Esophagus muscularis mucosa (tissue), 4 donors: ENCODE measurements around the gene LDLRAD3. TPM values are rescaled to one million over a fixed set of nuclear protein-coding genes. Genes with fewer than 3 reads are reported as not detected.

Source experiments
- DNase-seq: peaks from one replicate; pipeline ENCODE4 v3.0.0-alpha.2; 2017; ENCODE audit errors: extremely low spot score
- H3K27ac ChIP-seq, 4 donors: fragments of 200-600 bp; sonication (generic); replicated peaks in 1 of 4; 1 replicate in 3 of 4; 2 replicates in 1 of 4; pipeline ENCODE4 v1.5.1; 2016 to 2019; ENCODE audit warnings: mild to moderate bottlenecking in 1 of 4
- H3K27me3 ChIP-seq, 4 donors: fragments of 200-600 bp; sonication (generic); one replicate each; pipeline versions ENCODE4 v1.5.1 to v1.6.0; 2016 to 2019
- H3K36me3 ChIP-seq, 4 donors: fragments of 200-600 bp; sonication (generic); one replicate each; pipeline ENCODE4 v1.5.1; 2016 to 2019
- H3K4me1 ChIP-seq, 4 donors: fragments of 200-600 bp; sonication (generic); one replicate each; pipeline ENCODE4 v1.5.1; 2016 to 2019
- H3K4me3 ChIP-seq, 4 donors: fragments of 200-600 bp; sonication (generic); 1 replicate in 2 of 4; 2 replicates in 2 of 4; pipeline ENCODE4 v1.5.1; 2016 to 2019; ENCODE audit warnings: mild to moderate bottlenecking in 4 of 4, moderate library complexity in 1 of 4
- H3K9me3 ChIP-seq, 4 donors: fragments of 200-600 bp; sonication (generic); 1 replicate in 3 of 4; 2 replicates in 1 of 4; pipeline ENCODE4 v1.5.1; 2016 to 2019
- CTCF ChIP-seq, 3 experiments: fragments of 200-600 bp in 2 of 3; fragments of 450-650 bp in 1 of 3; sonication (generic) in 2 of 3; IDR thresholded peaks; one replicate each; pipeline ENCODE4 v1.5.1; 2017 to 2019; ENCODE audit warnings: antibody characterized with exemption in 3 of 3, mild to moderate bottlenecking in 2 of 3, moderate library complexity in 1 of 3
- EP300 ChIP-seq: sonication (generic); formaldehyde crosslinking; IDR thresholded peaks from one replicate; pipeline ENCODE4 v1.6.1; 2017; ENCODE audit warnings: antibody characterized with exemption
- POLR2A ChIP-seq: fragments of 450-650 bp; IDR thresholded peaks from one replicate; pipeline ENCODE4 v1.6.1; 2017; ENCODE audit warnings: antibody characterized with exemption, moderate library complexity, mild to moderate bottlenecking, low read depth
- POLR2AphosphoS5 ChIP-seq, 2 donors: sonication (generic); formaldehyde crosslinking; IDR thresholded peaks; one replicate each; pipeline ENCODE4 v1.6.1; 2017; ENCODE audit warnings: antibody characterized with exemption in 2 of 2
- WGBS: methylation state at CpG from one replicate; pipeline ENCODE4 v1.1.5; 2018; 5-methylcytosine and 5-hydroxymethylcytosine counted together
- intact Hi-C: fragments of 100-400 bp; cut with DNase I; formaldehyde crosslinking; loops from one replicate; pipeline ENCODE4 v1.15.1; 2023
- total RNA-seq, 4 donors: library from RNA; depleted of rRNA; stranded (reverse); fragments of >200 nt; gene quantifications; one replicate each; pipeline versions ENCODE4 v1.1.0 to v1.2.1, GENCODE V29; 2016

LDLRAD3 gene
- total RNA-seq, 4 donors from 2014 or later: 6.8 to 8.7 (median 8.2) TPM

- H3K4me3 ChIP-seq: no peak overlapping the region
- intact Hi-C loops: no loop called here
- no peak for DNase-seq
- no peaks in the 10 kb centered on the region for H3K9me3 ChIP-seq
- no peaks in the 10 kb centered on the region for H3K36me3 ChIP-seq
- H3K4me1 ChIP-seq: peaks cover 7 to 20% (median 13%) of the 10 kb centered on the region in 4 donors
- TF ChIP-seq EP300: no peak
- TF ChIP-seq POLR2A: no peak
- no peak for TF ChIP-seq POLR2AphosphoS5 (IDR thresholded peaks at IDR 0.05)
- no peak for TF ChIP-seq CTCF (IDR thresholded peaks at IDR 0.05)
- H3K27ac ChIP-seq: no peak overlapping the region
- 56% methylated on average over 5 of the region's 5 CpGs for WGBS
- H3K27me3 ChIP-seq: no peaks in the 10 kb centered on the region
These were observed 219.1 kb downstream of the LDLRAD3 start for GRCh38 chr11:36162883-36163434.

- H3K4me3 ChIP-seq: no peak overlapping the region
- no peak for DNase-seq
- WGBS: 66% methylated on average over 6 of the region's 6 CpGs
- intact Hi-C loops: no loop called here
- no peak overlapping the region for H3K27ac ChIP-seq
- TF ChIP-seq POLR2A (no peak), CTCF (IDR thresholded peaks at IDR 0.05) (no peak), POLR2AphosphoS5 (IDR thresholded peaks at IDR 0.05) (no peak), EP300 (no peak)
- no peaks in the 10 kb centered on the region for H3K36me3 ChIP-seq
- H3K4me1 ChIP-seq: peaks cover 7 to 20% (median 13%) of the 10 kb centered on the region in 4 donors
- H3K9me3 ChIP-seq: no peaks in the 10 kb centered on the region
- no peaks in the 10 kb centered on the region for H3K27me3 ChIP-seq
These were observed 220.8 kb downstream of the LDLRAD3 start for GRCh38 chr11:36164506-36165250.

- Histone ChIP-seq H3K27ac (no peak overlapping the region), H3K9me3 (no peaks in the 10 kb centered on the region), H3K36me3 (no peaks in the 10 kb centered on the region), H3K4me1 (peaks cover 7 to 20% (median 13%) of the 10 kb centered on the region in 4 donors), H3K4me3 (no peak overlapping the region), H3K27me3 (no peaks in the 10 kb centered on the region)
- no peak for DNase-seq
- WGBS: 60% methylated on average over 3 of the region's 3 CpGs
- TF ChIP-seq POLR2A (no peak), CTCF (IDR thresholded peaks at IDR 0.05) (no peak)
- intact Hi-C loops: no loop called here
These were observed 221.9 kb downstream of the LDLRAD3 start for GRCh38 chr11:36165621-36166397.

- intact Hi-C loops: no loop called here
- no peak overlapping the region for H3K4me3 ChIP-seq
- whole genome bisulfite sequencing: 94% methylated on average over 4 of the region's 4 CpGs
- H3K27me3 ChIP-seq: no peaks in the 10 kb centered on the region
- H3K4me1 ChIP-seq: peaks cover 5 to 20% (median 9%) of the 10 kb centered on the region in 4 donors
- H3K36me3 ChIP-seq: no peaks in the 10 kb centered on the region
- TF ChIP-seq POLR2AphosphoS5 (IDR thresholded peaks at IDR 0.05): no peak
- TF ChIP-seq CTCF (IDR thresholded peaks at IDR 0.05): no peak
- no peak for TF ChIP-seq EP300
- TF ChIP-seq POLR2A: no peak
- no peak overlapping the region for H3K27ac ChIP-seq
- DNase-seq: no peak
- H3K9me3 ChIP-seq: peaks cover 0 to 6% (median 0%) of the 10 kb centered on the region in 4 donors
These were observed 223.2 kb downstream of the LDLRAD3 start for GRCh38 chr11:36167073-36167472.
